ENCODE results near the gene UBE4B.

- no peak for TF ChIP-seq ZFP36 (IDR thresholded peaks at IDR 0.05; ENCODE audit: borderline replicate concordance, partially characterized antibody)
- TF ChIP-seq POLR2A (IDR thresholded peaks at IDR 0.05; ENCODE audit: low read length), result no peak
- no peak for TF ChIP-seq CTCF (IDR thresholded peaks at IDR 0.05)
- no peak for TF ChIP-seq JUN (IDR thresholded peaks at IDR 0.05)
- TF ChIP-seq, protein P1, sequence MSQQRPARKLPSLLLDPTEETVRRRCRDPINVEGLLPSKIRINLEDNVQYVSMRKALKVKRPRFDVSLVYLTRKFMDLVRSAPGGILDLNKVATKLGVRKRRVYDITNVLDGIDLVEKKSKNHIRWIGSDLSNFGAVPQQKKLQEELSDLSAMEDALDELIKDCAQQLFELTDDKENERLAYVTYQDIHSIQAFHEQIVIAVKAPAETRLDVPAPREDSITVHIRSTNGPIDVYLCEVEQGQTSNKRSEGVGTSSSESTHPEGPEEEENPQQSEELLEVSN (IDR thresholded peaks at IDR 0.05; ENCODE audit: borderline replicate concordance, low read depth), result no peak
- TF ChIP-seq, protein P2, sequence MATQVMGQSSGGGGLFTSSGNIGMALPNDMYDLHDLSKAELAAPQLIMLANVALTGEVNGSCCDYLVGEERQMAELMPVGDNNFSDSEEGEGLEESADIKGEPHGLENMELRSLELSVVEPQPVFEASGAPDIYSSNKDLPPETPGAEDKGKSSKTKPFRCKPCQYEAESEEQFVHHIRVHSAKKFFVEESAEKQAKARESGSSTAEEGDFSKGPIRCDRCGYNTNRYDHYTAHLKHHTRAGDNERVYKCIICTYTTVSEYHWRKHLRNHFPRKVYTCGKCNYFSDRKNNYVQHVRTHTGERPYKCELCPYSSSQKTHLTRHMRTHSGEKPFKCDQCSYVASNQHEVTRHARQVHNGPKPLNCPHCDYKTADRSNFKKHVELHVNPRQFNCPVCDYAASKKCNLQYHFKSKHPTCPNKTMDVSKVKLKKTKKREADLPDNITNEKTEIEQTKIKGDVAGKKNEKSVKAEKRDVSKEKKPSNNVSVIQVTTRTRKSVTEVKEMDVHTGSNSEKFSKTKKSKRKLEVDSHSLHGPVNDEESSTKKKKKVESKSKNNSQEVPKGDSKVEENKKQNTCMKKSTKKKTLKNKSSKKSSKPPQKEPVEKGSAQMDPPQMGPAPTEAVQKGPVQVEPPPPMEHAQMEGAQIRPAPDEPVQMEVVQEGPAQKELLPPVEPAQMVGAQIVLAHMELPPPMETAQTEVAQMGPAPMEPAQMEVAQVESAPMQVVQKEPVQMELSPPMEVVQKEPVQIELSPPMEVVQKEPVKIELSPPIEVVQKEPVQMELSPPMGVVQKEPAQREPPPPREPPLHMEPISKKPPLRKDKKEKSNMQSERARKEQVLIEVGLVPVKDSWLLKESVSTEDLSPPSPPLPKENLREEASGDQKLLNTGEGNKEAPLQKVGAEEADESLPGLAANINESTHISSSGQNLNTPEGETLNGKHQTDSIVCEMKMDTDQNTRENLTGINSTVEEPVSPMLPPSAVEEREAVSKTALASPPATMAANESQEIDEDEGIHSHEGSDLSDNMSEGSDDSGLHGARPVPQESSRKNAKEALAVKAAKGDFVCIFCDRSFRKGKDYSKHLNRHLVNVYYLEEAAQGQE (IDR thresholded peaks at IDR 0.05), result no peak
- no peak for TF ChIP-seq MAFK (IDR thresholded peaks at IDR 0.05; ENCODE audit: partially characterized antibody)
- no peak for TF ChIP-seq SREBF2 (IDR thresholded peaks at IDR 0.05)
- no peak for TF ChIP-seq SMC3 (IDR thresholded peaks at IDR 0.05)
- no peak for TF ChIP-seq RAD21 (conservative IDR thresholded peaks at IDR 0.05 in 1 of 2, IDR thresholded peaks at IDR 0.05 in 1 of 2)
- no peak for TF ChIP-seq RFX5 (IDR thresholded peaks at IDR 0.05)
- no peak for TF ChIP-seq EP300 (IDR thresholded peaks at IDR 0.05)
- TF ChIP-seq HOXA7 (CRISPR knock-in tag; IDR thresholded peaks at IDR 0.05), result no peak
- no peak for TF ChIP-seq CHD2 (IDR thresholded peaks at IDR 0.05; ENCODE audit: low read length, partially characterized antibody)
Observed at GRCh38 chr1:10048601-10049000, 15.8 kb downstream of the UBE4B start.
